ENCODE measurements around the gene CABLES2. TPM values are rescaled to one million over a fixed set of nuclear protein-coding genes. Genes with fewer than 3 reads are reported as not detected.

The CABLES2 gene
- total RNA-seq, 1 donor from 2014 or later: 0.96 TPM

DNA sequence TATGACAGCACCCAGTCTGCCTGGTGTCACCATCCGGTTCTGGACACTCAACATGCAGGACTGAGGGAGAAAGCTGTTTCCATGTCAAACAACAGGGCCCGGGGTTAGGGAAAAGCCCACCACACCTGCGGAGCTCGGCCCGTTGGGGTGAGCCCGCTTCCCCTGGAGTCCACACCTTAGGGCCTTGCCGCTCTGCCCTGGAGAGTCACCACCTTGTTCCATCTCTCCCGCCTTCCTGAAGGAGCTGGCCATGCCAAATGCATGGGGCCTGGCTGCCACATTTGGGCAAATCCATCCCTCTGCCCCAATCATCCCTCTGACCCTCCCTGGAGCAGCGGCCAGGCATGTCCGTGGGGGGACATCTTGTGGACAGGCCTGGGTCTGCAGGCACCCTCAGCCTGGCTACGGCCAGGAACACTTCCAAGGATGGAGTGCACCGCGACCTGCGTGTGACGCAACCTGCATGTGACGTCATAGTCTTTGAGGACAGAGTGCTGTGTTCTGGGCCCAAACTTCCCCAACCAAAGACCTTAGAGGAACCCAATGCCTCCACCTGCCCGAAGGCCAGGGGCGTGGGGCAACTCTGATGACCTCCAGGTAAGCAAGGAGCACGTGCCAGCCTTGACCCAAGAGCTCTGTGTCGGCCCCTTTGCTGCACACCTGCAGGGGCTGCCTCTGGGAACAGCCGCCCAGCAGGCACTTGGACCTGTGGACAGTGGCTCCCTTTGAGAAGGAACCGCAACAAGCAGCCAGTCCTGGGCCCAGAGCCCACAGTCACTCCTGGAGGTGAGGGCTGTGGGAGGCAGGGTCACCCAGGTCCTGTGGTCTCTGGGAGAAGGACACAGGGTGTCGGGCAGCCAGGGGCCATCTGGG is 1.7 kb downstream of the CABLES2 start:
- DNase-seq (ENCODE audit: low spot score): no peak

DNA sequence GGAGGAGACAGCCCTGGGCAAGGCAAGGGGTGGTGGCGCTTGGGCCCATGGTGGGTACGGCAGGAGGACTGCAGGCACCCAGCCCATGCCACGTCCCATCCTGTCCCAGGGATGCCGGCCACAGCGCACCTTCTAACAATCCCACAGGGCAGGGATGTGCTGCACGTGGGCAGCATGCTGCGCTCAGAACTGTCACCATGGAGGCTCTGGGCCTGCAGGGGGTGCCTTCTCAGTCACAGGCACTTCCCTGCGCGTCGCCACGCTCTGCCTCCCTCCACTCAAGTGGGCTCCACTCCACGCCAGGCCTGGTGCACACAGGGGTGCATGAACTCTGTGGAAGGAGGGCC is 2.4 kb downstream of the CABLES2 start:
- DNase-seq (ENCODE audit: low spot score): no peak

DNA sequence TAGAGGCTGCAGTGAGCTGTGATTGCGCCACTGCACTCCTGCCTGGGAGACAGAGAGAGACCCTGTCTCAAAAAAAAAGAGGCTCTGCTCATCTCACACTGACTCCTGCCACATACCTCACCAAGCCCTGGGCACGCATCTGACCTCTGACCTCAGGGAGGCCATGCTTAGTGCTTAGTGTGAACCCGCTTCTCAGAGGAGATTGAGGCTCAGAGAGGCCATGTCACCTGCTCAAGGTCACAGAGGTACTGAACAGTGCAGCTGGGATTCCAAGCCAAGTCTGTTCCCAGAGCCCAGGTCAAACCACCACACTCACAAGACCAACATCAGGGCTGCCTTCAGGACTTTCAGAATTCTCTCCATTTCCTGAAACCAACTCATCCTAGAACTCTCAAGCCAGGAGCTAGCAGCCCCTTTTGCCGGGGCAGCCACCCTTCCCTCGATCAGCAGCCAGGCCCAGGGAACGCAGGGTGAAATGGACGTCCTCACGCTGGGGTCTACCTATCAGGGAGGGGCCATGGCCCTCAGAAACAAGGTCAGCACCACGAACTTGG is 2.9 kb downstream of the CABLES2 start:
- DNase-seq (ENCODE audit: low spot score): no peak

- no peak for DNase-seq (ENCODE audit: low spot score)
Observed at GRCh38 chr20:62403331-62403730, 3.8 kb downstream of the CABLES2 start.

DNA sequence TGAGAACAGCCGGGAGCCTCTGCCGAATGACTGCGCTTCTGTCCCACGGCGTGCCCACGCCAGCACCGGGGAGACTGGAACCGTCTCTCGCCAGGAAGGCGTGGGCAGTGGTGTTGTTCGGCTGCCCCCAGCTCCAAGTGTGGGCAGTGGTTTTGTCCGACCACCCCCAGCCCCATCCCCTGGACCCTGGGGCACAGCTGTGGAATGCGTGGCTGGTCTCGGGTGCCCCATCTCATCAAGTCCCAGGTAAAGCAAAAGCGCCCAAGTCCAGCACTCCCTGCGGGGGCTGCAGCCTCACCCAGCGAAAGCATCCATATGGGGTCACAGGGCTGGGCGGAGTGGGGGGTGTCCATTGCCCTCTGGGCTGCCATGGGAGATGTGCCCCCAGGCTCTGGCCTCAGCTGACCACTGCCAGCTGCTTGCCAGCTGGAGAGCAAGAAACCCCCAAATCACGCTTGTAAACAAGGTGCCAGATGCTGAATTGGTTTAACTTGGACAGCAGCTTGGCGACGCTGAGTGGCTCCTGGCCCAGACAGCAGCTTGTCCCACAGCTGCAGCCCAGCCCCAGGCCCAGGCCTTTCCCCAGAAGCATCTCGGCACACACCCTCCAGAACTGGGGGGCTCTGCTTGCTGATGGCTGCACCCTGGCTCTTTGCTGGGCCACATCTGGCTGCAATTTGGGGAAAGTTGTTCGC is 4.5 kb downstream of the CABLES2 start:
- no peak for DNase-seq (ENCODE audit: low spot score)

DNA sequence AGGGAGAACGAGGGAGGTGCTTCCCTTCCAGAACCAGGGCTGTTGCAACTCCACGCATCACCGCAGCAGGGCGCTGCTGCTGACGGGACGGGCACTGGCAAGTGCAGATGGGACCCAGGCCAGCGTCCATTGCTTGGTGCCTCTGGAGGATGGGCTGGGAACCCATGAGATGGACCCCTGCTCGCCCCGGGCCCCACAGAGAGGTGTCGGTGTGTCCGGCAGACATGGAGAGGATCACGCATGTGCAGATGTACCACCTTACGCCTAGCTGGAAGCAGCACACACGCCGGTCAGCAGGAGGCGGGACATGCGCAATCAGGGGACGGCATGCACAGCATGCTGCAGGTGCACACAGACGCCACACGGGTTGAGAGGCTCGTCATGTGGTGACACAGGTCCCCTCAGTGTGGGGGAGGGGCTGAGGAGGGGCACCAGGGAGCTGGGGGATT is 5.7 kb downstream of the CABLES2 start:
- DNase-seq (ENCODE audit: low spot score): no peak

DNA sequence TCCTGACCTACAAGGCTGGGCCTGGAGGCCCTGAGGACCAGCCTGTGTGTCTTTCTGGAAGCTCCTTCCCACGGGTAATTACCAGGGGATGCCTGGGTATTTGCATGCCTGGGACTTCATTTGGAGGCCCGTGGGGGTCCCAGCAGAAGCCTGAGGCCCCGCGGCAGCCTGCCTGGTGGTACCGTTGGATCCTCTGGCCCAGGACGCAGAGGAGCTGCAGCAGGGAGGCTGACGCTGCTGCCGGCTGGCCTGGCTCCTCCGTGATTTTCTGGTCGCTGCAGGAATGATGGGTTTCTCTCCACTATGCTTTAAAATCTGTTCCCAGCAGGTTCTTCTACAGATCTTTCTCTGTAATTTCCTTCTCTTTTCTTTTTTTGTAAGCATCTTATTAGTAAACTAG is 6.5 kb downstream of the CABLES2 start:
- DNase-seq (ENCODE audit: low spot score): no peak

- no peak for DNase-seq (ENCODE audit: low spot score)
Observed at GRCh38 chr20:62400021-62400420, 7.1 kb downstream of the CABLES2 start.

DNA sequence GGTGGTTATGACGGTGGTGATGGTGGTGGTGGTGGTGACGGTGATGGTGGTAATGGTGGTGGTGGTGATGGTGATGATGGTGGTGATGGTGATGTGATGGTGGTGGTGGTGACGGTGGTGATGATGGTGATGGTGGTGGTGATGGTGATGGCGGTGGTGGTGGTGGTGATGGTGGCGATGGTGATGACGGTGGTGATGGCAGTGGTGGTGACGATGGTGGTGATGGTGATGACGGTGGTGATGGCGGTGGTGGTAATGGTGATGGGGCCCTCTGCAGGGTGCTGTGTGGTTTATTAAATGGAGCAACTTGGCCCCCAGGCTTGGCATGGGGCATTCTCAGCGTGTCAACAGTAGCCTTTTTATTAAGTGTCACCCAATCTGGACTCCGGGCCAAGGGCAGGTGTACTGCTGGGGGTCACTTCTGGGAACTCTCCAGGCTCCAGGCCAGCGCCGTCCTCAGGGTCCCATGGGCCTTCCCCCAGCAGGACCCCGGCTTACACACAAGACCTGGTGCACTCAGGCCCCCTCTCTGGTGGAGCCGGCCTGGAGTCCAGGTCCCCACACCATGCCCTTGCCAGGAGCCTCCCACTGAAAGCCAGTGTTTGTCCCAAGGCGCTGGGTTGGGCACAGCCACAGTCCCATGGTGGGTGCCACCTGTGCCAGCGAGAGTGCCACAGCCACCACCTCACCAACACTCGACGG is 8.8 kb downstream of the CABLES2 start:
- DNase-seq (ENCODE audit: low spot score): no peak

DNA sequence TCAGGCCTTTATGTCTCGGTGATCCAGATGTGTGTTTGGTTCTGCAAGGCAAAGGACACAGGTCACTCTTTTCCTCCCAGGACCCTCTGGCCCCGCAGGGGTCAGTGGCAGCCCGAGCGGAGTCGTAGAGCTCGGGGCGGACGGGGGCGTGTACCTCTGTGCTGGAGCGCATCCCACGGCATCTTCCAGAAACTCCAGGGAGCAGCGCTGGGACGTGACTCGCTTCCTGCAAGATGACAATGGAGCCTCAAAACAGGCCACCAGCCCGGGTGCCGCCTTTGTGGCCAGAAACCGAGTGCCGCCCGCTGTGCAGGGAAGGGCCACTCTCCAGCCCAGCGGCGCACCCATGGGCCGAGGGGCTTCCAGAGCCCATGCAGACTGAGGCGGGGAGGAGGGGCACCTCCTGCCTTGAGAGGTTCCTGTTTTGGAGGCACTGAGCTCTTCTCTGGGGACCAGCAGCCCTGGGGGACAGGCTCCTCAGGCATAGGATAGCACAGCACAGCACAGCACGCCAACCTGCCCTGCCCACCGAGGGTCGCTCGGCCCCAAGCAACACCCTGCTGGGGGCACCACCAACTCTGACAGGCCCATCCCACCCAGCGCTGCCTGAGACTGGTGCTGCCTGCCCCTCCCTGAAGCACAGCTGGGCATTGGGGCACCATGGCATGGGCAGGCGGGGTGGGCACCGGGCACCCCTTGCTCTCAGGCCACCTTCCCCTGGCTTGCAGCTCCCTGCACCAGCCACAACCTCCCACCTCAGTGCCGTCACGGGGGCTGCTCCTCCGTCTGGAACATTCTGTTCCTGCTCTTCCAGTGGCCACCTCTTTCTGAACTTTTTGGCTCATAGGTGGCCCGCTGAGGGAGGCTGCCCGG is 10.5 kb downstream of the CABLES2 start:
- DNase-seq (ENCODE audit: low spot score): no peak

GRCh38 chr20:62395311-62396242 is 11.5 kb downstream of the CABLES2 start:
- no peak for DNase-seq (ENCODE audit: low spot score)

DNA sequence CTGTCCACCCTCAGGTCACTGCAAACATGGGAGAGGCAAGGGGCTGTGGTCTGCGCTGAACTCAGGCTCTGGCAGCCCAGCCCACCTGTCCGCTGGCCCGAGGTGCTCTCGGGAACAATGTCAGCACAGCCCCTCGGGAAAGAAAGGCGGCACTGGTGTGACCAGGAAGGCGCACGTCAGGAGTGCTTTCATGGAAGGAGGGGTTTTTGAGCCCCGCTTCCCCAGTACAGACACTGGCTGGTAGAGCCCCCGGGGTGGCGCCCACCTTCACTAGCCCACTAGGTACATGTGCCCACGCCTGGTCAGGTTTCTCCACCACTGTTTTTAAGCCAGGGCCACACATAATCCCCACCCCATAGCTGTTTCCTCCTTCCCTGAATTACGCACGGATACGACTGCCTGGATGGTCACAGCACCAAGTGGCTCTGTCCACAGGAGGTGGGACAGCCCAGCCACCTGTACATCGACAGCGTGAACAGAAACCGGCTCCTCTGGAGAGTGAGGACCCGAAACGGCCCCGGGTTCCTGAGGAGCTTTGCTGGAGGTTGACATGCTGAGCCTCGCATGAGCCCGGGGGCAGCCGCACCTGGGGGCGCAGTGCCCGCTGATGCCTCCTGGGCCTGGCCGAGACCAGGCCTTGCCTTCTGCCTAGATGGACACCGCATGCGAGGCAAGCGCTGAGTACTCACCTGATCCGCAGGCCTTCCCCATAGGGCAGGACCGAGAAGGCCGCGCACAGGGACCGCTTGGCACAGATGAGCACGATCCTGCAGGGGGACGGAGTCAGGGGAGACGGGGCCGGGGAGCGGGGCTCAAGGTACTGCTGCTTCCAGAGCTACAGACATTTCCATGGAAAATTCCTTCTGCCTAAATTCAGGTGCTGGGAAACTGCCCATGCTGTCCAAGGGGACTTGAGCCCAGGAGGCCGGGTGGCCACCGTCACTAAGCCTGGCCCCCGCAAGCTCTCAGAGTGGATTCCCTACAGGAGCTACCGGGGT is 12.5 kb downstream of the CABLES2 start:
- no peak for DNase-seq (ENCODE audit: low spot score)

GRCh38 chr20:62393830-62394229 is 13.3 kb downstream of the CABLES2 start:
- no peak for DNase-seq (ENCODE audit: low spot score)

DNA sequence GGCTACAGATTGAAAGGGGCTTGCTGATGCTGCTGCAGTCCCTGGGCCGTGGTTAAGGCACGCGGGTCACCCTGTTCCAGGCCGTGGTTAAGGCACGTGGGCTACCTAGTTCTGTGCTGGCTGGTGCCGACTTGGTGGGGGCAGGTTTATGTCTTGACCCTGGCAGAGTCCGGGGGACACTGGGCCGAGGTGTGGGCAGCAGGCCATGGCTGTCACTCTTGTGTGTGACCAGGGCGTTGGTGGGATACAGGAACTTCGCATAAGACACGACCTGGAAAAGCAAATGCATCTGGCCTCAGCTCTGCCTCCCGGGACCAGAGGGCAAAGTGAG is 13.8 kb downstream of the CABLES2 start:
- no peak for DNase-seq (ENCODE audit: low spot score)

DNA sequence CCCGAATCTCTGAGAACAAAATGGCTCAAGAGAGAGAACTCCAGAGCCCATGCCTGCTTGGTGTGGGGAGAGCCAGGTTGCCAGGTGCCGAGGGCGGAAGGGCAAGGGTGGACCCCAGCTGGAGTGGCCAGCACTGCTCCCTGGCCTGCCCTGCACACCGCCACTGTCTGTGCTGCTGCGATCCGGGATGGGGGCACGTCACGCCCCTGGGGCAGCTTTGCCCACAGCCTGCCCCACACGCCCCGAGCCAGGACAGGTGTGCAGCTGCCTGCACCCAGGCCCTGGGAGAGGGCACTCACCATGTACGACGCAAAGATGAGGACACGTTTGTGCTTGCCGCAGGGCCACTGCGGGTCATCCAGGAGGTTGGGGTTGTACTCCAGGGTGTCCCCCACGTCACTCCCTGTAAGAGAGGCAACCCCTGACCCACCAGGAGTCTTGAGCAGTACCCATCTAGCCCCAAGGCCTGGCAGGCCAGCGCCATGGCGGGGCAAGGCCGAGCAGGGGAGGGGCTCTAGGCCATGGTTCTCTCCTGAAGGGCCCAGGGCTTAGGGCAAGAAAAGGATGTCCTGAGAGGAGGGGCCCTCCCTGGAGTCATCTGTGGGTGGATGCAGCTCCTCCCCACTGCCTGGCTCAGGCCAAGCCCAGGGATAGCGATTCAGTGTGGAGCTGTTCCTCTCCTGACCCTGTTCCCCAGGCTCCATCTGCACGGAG is 14.3 kb downstream of the CABLES2 start:
- DNase-seq (ENCODE audit: low spot score): no peak

DNA sequence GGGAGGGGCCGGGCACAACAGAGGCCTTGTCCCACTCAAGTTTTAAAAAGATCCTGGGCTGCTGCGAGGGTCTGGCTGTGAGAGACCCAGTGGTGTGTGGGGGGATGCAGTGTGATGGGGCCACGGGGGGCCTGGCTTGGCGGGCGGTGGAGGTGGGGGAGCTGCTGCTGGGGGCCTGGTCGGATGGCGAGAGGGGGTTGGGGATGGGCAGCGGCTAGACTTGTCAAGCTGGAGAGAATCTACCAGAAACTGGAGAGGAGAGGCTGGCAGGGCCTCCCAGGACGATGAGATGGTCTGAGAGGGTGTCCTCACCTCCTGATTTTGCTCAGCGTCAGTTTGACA is 15.0 kb downstream of the CABLES2 start:
- no peak for DNase-seq (ENCODE audit: low spot score)

DNA sequence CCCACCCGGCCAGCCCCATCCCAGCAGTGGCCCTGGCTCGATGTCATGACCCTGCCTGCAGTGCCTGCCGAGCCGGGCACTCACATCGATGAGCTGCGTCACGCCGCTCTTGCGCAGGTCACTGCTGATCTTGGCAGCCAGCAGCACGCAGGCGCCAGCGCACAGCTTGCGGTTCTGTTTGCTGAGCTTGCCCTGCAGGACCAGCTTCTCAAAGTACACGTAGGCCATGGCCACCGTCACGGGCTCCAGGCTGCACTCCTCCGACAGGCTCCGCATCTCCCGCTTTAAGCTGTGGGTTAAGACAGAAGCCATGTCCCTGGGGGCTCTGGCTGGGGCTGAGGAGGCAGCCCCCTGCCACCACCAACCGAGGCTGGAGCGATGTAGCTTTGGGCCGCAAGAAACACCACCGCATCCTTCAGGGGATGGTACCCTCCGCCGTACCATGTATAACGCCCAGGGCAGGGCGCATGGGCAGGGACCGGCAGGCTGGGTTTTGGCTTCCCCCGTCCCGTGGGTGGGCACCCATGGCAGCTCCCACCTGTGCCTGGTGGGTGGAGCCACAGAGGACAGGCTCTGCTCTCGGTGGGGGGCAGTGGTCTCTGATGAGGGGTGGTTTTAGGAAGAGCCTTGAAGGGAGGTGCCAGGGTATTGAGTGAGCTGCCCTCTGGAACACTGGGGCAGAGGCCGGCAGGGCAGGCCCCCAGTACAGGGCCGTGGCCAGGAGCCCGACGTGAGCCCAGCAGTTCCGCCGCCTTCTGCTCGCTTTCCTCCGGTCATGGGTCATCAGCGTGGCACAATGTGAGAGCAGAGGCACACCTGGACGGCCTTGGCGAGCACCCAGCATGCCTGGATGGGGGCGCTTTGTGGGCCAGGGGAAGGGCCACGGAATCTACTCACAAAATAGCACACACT is 15.7 kb downstream of the CABLES2 start:
- no peak for DNase-seq (ENCODE audit: low spot score)

All from umbilical cord (tissue), 2 donors.